ENCODE results near the gene ASRGL1.
"Not testable (repeated sequence)": the region's sequence is repeated elsewhere in the genome, so short reads cannot be mapped to it uniquely, and the experiment has no call there.

The ASRGL1 gene

GRCh38 chr11:62352355-62353336, 15.4 kb downstream of the ASRGL1 start:
- no peak for DNase-seq

- DNase-seq: no peak
Measured at GRCh38 chr11:62353841-62354240, 16.6 kb downstream of the ASRGL1 start.

DNA sequence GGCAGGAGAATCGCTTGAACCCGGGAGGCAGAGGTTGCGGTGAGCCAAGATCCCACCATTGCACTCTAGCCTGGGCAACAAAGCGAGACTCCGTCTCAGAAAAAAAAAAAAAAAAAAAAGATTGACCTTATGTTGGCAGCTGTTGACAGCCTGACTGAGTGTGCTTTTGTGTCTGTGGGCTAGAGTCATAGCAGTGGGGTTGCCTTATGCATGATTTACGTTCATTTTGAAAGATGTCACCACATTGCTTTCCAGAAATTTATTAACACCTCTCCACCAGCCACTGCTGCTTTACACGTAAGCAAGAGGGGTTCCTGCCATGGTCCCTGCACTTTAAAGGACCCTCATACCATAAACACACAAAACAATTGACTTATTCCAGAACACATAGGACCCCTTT, 21.0 kb downstream of the ASRGL1 start:
- no peak for DNase-seq

- DNase-seq: no peak
Measured at GRCh38 chr11:62359475-62359874, 22.2 kb downstream of the ASRGL1 start.

DNA sequence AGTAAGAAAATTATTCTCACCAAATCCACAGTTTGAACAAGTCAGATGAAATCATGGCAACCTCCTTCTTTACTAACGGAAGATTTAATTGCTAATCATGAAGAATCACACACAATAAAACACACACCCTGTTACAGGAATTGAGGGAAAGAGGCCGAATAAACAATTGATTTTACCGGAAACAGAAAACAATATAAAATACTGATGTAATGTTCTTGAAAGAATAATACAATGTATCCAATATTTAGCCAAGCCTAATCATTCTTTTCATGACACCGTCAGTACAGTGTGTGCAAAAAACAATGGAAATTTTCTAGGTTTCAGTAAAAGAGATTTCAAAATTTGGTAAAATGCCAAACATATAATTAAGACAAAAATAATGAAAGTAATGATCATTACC, 23.4 kb downstream of the ASRGL1 start:
- DNase-seq: no peak

DNA sequence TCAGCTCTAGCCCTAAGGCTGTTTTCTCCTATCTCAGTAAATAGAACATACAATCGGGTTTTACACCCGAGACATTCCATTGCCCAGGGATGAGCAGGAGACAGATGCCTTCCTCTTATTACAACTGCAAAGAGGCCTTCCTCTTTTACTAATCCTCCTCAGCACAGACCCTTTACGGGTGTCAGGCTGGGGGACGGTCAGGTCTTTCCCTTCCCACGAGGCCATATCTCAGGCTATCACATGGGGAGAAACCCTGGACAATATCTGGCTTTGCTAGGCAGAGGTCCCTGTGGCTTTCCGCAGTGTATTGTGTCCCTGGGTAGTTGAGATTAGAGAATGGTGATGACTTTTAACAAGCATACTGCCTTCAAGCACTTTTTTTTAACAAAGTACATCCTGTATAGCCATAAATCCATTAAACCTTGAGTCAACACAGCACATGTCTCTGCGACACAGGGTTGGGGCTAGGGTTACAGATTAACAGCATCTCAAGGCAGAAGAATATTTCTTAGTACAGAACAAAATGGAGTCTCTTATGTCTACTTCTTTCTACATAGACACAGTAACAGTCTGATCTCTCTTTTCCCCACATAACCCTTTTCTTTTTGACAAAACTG, 31.7 kb downstream of the ASRGL1 start:
- DNase-seq: not testable (repeated sequence)

DNA sequence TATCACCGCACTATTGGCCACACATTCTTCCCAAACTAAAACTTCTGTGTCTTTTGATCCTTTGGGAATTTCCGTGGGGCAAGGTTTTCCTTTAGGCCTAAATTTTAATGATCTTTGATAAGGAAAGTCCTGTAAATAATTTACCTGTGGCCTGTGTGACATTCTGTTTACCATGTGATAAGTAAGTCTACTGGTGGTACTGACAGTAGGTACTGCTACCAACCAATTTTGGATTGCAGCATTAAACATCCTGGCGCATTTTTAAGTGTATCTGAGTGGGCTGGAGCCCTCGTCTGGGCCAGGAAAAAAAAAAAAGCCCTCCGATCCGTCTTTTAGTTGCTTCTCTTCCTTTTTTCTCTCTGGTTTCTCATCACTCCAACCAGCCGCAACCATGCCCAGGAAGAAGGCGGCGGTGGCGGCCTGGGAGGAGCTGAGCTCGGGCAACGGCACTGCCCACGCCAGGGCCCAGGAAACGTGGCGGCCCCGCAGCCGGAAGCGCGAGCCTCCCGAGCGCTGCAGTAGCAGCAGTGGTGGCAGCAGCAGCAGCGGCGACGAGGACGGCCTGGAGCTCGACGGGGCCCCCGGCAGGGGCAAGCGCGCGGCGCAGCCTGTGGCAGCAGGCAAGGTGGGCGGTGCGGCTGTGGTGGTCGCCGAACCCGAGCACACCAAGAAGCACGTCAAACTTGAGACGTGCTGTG, 33.6 kb downstream of the ASRGL1 start:
- peak; percentile 28 to 54 for DNase-seq

DNA sequence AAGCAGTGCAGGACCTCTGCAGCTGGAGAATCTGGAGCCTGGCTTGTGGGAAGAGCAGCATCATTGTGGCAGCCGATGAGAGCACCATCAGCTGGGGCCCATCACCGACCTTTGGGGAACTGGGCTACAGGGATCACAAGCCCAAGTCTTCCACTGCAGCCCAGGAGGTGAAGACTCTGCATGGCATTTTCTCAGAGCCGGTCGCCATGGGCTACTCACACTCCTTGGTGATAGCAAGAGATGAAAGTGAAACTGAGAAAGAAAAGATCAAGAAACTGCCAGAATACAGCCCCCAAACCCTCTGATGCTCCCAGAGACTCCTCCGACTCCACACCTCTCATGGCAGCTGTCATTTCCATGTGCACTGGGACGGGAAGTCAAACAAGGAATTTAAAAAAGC, 35.6 kb downstream of the ASRGL1 start:
- DNase-seq: no peak

- no peak for DNase-seq
Measured at GRCh38 chr11:62373464-62374119, 36.3 kb downstream of the ASRGL1 start.

DNA sequence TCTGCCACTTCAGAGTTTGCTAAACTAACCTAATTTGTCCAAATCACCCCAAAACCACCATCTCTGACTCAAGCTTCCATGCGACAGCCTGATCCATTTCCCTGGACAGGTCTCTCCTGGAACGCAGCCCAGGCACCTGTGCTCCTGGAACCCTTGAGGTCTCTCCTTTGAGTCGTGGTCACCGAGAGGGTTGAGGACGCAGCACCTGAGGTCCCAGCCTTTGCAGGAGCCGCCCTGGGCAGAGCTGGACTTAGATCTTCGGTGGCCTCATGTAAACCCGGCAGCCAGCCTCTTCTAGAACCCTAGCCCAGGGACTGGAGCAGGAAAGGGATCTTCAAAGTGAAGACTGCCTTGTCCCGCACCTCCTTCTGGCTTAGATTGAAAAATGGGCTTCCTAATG, 37.6 kb downstream of the ASRGL1 start:
- no peak for DNase-seq

- peak; percentile 26 to 67 for DNase-seq
Measured at GRCh38 chr11:62378459-62379063, 41.3 kb downstream of the ASRGL1 start.

GRCh38 chr11:62379586-62379985, 42.3 kb downstream of the ASRGL1 start:
- DNase-seq: not testable (repeated sequence)

GRCh38 chr11:62380821-62381245, 43.6 kb downstream of the ASRGL1 start:
- DNase-seq: peak; percentile 43 to 83

DNA sequence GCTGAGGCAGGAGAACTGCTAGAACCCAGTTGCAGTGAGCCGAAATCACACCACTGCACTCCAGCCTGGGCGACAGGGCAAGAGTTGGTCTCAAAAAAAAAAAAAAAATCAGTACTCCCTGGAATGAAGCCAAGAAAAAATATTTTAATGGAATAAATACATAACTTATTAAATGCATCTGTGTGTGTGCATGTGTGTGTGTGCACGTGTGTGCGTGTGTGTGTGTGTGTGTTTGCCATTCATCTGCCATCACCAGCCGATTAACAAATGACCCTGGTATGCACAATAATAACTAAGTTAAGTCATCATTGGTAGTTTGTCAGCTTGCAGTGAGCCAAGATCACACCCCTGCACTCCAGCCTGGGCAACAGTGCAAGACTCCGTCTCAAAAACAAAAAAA, 46.6 kb downstream of the ASRGL1 start:
- DNase-seq: no peak

DNA sequence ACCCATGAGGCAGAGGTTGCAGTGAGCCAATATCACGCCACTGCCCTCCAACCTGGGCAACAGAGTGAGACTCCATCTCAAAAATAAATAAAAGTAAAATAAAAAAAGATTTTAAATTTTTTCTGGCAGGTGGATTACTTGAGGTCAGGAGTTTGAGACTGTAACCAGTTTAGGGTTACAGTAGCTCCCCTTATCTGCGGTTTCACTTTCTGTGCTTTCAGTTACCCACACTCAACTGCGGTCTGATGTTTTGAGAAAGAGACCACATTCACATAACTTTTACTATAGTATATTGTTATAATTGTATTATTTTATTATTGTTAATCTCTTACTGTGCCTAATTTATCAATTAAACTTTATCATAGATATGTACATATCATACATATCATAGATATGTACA, 48.8 kb downstream of the ASRGL1 start:
- peak in 1 of 2 donors; percentile 58 for DNase-seq

DNA sequence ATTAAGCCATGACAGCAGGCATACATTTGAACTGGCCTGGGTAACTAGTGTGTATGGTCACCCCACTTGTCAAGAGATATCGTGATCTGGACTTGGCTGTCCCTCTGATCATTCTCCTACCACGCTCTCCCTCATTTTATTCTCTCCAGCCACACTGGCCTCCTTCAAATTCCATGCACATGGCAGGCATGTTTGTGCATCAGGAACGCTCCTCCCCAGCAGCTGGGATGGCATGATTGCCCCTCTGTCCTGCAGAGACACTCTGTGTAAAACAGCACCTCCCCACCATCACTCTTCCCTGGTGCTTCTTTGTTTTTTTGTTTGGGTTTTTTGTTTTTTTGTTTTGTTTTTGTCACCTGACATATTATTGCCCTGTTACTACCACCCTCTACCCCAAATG, 50.1 kb downstream of the ASRGL1 start:
- DNase-seq: no peak

GRCh38 chr11:62388999-62389398, 51.8 kb downstream of the ASRGL1 start:
- no peak for DNase-seq

DNA sequence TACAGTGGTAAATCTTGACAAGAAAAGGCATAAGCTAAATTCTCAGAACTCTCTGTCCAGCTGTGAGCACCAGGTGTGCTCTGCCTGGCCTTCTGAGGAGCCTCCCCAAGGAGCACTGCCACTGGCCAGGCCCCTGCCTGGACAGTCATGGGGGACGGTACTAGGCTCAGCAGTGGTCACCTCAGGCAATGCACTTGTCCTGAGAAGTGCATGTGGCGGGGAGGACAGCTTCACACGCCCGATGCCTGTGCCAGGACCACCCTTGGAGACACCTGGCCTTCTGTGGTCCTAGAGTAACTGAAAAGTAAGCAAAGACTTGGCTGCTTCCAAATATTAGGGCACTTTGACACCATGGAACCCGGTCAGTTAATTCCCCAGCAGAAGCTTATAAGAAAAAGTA, 53.0 kb downstream of the ASRGL1 start:
- DNase-seq: no peak

GRCh38 chr11:62390722-62391121, 53.5 kb downstream of the ASRGL1 start:
- no peak for DNase-seq

- no peak for DNase-seq
Measured at GRCh38 chr11:62391642-62392425, 54.6 kb downstream of the ASRGL1 start.

- no peak for DNase-seq
Measured at GRCh38 chr11:62392506-62392905, 55.3 kb downstream of the ASRGL1 start.

Measured in CD4-positive, alpha-beta T cell treated with Interferon alpha-2 for 1 hour (primary cell).